ENCODE measurements around the gene GTF3C5.
"Not testable (repeated sequence)": the region's sequence is repeated elsewhere in the genome, so short reads cannot be mapped to it uniquely, and the experiment has no call there.

Gene GTF3C5

DNA sequence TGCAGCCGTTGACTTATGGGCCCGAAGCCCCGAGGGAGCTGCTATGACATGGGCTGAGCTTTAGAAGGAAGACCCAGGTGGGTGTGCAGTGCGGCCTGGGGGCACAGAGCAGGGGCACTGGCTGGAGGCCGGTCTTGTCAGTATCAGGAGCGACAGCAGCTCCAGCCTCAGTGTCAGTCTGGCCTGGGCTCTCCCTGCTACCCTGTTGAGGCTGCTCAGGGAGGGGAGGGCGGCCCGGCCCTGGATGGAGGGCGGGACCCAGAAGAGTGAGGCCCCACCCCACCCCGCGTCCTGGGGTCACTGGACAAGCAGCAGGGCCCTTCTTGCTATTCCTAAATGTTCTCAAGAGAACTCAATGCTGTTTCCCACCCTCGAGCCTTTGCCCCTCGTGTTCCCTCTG, 34.3 kb upstream of the GTF3C5 start:
- no peak for DNase-seq (ENCODE audit: low read depth)

DNA sequence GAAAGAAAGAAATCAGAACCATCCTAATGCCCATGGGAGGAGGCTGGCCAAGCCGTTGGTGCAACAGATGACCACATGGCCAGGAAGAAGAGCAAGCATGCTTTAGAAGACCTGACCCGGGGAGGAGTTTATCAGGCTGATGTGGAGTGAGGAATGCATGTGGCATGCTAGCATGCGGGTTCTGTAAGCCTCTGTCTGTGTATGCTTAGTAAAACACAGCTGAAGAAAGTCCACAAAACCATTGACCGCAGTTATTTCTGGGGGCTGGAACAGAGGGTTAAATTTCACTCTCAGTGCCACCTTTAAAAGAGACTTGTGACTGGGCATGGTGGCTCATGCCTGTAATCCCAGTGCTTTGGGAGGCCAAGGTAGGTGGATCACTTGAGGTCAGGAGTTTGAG, 33.2 kb upstream of the GTF3C5 start:
- DNase-seq (ENCODE audit: low read depth), result peak; percentile 37

DNA sequence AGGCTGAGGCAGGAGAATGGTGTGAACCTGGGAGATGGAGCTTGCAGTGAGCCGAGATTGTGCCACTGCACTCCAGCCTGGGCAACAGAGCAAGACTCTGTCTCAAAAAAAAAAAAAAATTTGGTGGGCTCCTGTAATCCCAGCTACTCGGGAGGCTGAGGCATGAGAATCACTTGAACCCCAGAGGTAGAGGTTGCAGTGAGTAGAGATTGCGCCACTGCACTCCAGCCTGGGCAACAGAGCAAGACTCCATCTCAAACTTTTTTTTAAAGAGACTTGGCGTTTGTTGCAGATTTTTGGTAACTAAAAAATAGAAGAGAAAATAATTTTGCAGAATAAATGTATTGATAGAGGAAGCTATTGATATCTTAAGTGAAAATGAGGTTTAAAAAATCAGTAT, 32.6 kb upstream of the GTF3C5 start:
- DNase-seq (ENCODE audit: low read depth), result not testable (repeated sequence)

DNA sequence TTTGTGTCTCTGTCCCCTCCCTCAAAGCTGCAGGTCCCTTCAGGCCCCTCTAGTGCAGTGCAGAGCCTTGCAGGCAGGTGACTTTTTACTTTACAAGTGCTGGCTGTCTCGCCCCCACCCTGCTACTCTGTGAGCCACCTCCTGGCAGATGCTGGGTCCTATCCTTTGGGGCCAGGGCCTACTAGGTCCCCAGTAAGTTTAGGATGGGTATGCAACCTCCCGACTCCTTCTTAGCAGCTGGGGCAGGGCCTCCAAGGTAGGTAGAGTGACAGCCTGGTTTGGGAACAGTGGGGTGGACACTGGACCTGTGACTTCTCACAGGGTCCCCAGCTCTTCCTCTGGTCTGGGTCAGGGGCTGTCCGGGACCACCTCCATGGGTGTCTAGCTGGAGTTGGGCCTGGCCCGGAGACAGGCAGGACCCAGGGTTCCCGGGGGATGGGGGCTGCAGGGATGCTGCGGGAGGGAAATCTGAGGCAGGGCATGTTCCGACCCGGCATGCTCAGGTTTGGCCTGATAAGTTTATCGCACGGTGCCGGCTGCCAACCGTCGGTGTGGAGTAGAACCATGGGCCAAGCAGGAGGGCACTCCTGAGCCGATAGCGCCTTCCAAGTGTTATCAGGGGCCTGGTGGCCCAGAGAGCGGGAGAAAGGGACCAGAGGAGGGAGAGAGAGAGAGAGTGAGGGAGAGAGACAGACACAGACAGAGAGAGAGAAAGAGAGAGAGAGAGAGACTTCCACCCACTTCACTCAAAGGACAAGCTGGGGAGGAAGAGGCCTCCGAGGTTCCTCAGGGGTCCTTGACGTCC, 31.8 kb upstream of the GTF3C5 start:
- DNase-seq (ENCODE audit: low read depth), result no peak

DNA sequence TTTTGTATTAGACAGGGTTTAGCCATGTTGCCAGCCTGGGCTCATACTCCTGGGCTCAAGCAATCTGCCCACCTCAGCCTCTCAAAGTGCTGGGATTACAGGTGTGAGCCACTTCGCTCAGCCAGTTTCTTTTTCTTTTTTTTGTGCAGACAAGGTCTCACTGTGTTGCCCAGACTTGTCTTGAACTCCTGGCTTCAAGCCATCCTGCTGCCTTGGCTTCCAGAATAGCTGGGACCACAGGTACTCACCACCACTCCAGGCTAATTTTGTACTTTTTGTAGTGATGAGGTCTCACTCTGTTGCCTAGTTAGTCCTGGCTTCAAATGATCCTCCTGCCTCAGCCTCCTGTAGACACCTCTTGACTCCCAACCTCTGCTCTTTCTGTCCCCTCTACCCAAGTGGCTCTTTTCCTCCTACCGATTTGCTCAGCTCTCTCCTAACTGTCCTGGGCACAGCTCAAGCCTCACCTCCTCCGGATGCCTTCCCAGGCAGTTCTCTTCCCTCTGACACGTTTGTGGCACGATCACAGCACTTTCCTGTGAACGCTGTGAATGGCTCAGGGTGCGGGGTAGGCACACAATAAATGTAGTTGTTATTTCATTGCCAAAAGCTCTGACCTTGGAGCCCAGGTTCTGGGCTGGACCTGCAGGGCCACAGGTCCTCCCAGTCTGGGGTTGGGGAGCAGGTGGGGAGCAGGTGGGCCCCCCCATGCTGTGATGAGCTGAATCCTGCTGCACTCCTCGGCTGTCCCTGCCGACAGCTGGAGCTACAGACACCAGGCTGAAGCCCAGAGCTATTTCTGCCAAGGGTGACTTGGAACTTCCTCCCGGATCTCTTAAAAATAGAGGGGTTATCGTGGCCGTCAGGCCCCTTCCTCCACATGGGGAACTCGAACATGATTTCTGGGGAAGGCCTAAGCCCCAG, 28.4 kb upstream of the GTF3C5 start:
- no peak for DNase-seq (ENCODE audit: low read depth)

DNA sequence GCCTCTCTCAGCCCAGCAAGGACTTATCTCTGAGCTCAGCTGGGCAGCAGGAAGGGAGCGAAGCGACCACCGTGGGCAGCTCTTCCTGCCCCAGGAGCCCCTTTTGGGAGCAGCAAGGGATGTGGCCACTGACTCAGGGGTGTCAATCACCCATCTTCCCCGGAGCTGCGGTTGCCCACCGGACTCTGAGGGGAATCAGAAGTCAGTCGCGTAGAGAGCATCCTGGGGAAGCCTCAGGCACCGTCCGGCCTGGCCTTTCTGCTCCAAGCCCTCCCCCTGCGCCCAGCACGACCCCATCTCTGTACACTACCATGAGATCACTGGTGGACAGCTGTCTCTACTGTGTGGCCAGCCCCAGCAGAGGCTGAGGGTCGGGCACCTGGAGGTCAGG, 27.7 kb upstream of the GTF3C5 start:
- no peak for DNase-seq (ENCODE audit: low read depth)

DNA sequence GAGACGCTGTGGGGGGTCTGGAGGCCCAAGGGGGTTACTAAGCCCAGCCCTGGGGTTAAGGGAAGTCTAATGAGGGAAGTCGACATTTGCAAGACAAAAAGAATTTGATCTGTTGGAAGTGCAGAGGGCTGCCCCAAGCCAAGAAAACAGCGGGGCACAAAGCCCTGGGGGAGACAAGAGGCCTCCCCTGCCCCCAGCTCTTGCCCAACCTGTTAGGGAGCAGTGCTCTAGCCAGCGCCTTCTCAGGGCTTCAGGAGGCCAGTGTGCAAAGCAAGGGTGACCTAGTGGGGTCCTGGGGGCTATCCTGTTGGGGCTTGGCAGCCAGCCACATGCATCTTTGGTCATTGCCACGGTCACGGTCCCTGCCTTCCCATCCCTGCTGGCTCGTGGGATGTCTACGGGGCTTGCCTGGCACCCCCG, 27.1 kb upstream of the GTF3C5 start:
- no peak for DNase-seq (ENCODE audit: low read depth)

DNA sequence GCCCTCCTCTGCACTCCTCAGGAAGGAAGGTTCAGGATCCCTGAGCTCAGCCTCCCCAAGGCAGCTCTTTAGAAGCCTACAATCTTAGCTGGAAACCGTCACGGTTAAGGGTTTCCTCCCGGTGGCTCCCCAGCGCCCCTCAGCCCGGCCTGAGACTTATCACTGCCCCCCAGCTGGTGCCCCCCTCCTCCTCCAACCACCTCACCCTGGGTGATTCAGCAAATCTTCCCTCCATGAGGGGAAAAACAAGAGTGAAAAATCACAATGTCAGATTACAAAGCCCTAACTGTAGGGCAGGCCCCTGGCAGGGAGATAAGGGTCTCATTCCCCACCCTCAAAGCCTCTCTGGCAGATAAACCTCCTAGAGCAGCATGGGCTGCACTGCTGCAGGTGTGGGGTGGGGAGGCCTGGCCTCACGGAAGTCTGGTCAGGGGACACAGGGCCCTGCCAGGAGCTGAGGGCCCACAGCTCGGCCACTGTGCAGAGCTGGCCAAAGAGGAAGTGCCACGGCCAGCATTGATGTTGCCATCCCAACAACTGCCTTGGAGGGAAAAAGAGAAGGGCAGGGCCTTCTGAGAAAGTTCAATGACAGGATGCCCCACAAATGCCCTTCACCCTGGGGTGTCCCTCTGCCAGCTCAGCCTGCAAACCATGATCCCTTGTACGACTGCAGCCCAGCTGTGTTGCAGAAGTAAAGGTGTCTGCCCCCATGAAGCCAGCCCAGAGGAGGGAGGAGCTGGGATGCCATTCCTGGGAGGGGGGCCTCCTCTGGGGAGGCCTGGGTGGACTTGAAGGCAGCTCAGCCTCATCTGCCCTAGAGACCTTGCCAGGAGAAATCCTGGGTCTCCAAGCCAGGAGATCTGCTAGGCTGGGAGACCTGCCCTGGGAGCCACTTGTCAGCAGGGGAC, 26.5 kb upstream of the GTF3C5 start:
- no peak for DNase-seq (ENCODE audit: low read depth)

DNA sequence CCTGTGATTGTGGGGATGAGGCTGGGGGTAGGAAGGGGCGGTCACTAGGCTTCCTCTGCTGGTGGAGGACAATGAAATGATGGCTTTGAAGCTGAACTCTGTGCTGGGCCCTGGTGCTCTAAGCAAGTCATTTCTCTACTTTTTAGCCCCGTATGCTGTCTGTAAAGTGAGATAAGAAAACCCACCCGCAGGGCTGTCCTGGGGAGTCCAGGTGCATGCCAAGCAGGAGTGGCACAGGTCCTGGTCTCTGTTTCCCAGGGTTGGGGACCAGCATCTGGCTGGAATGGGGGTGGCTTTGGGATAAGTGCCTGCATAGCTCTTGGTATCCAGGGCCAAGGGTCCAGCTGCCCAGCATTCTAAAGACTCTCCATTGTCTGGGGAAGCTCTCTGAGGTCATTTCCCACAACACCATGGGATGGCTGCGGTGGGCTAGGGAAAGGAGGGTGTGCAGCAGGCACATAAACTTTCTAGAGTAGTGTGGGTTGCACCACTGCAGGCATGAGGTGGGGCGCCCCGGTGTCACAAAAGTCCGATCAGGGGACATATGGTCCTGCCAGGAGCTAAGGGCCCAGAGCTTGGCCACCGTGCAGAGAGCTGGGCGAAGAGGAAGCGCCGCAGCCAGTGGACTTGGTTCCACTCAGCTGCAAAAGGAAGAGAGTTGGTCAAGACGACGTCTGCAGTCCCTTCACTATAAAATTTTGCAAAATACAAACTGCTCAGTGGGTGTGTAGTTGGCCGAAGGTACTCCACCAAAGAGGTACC, 25.6 kb upstream of the GTF3C5 start:
- DNase-seq (ENCODE audit: low read depth), result no peak

DNA sequence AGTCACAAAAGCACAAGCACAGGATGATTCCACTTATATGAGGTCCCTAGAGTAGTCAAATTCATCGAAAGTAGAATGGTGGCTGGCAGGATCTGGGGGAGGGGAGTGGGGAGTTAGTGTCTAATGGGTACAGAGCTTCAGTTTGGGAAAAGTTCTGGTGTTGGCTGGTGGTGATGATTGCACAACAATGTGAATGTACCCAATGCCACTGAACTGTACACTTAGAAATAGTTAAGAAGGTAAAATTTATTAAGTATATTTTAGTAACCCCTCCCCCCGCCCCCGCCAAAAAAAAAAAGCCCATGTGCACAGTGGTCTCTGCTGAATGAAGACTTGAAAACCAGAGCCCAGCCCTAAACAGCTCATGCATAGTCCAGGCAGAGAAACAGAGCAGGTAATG, 24.8 kb upstream of the GTF3C5 start:
- DNase-seq (ENCODE audit: low read depth), result no peak

DNA sequence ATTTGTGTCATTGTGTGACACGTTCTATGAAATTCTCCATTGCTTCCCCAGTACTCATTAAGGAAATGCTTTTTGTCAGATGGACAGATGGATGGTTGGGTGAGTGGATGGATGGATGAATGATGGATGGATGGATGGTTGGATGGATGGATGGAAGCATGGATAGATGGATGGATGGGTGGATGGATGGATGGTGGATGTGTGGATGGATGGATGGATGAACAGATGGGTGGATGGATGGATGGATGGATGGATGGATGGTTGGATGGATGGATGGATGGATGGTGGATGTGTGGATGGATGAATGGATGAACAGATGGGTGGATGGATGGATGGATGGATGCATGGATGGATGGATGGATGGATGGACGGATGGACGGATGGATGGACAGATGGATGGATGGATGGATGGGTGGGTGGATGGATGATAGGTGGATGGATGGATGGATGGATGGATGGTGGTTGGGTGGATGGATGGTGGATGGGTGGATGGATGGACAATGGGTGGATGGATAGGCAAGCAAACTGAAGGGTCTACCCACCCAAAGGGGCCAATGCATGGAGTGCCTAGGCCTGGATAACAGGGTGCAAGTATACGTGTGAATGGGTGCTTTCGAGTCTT, 24.0 kb upstream of the GTF3C5 start:
- DNase-seq (ENCODE audit: low read depth), result no peak

DNA sequence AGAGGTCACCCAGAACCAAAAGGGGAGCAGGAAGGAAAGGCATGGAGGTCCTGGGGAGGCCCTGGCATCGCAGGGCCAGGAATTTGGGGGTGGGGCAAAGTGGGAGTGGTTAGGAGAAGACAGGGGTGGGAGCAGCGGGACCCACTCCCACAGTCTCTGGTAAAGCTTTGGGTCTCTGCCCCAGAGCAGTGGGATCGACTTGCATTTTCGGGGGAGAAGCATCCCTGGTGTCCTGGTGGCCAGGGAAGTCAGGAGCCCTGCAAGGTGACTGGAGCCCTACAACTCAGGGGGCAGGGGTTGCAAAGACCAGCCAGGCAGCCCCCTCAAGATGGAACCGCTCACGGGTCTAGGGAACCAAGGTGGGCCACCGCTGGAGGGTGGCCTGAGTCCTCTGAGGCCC, 22.4 kb upstream of the GTF3C5 start:
- no peak for DNase-seq (ENCODE audit: low read depth)

DNA sequence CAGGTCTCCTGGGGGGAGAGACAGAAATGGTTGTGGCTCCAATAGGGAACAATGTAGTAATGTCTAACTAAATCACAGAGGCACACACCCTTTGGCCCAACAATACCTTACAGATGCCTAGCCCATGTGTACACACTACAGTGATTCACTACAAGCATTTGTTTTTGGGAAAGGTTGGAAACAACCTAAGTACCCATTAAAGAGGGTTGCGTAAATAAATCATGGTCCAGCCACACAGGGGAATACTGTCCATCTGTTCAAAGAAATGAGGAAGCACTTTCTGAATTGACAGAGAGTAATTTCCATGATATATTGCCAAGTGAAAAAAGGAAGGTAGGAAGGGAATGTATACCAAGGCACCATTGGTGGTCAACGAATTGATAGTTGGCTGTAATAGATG, 22.0 kb upstream of the GTF3C5 start:
- DNase-seq (ENCODE audit: low read depth), result no peak

DNA sequence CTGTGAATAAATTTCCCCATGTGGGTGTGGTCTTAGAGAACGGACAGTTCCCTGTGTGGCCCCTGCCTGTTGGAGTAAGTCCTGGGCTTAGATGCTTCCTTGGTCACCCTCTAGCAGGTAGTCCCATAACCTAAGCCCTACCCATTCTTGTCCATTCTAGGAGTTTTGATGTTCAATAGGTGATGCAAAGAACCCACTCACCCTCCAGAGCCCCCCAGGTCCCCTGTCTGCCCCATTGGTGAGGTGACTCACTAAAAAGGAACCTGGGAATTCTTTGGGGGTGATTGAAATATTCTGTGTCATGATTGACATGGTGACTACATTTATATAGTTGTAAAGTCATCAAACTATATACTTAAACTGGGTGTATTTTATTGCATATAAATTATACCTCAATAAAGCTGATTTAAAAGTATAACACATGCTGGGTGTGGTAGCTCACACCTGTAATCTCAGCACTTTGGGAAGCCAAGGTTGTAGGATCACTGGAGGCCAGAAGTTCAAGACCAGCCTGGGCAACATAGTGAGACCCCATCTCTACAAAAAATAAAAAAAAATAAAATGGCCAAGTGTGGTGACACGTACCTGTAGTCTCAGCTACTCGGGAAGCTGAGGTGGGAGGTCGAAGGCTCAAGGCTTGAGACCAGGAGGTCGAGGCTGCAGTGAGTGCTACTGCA, 20.8 kb upstream of the GTF3C5 start:
- DNase-seq (ENCODE audit: low read depth), result no peak

DNA sequence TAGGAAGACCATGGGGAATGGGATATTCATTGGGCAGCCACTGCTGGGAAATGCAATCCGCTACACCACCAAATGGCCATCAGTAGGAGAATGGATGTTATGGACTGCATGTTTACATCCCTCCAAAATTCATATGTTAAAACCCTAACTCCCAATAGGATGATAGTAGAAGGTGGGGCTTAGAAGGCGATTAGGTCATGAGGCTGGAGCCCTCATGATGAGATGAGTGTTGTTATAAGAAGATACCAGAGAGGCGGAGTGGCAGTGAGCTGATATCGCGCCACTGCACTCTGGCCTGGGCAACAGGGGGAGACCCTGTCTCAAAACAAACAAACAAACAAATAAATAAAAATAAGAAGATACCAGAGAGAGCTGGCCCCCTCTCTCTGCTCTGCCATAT, 16.1 kb upstream of the GTF3C5 start:
- no peak for DNase-seq (ENCODE audit: low read depth)

DNA sequence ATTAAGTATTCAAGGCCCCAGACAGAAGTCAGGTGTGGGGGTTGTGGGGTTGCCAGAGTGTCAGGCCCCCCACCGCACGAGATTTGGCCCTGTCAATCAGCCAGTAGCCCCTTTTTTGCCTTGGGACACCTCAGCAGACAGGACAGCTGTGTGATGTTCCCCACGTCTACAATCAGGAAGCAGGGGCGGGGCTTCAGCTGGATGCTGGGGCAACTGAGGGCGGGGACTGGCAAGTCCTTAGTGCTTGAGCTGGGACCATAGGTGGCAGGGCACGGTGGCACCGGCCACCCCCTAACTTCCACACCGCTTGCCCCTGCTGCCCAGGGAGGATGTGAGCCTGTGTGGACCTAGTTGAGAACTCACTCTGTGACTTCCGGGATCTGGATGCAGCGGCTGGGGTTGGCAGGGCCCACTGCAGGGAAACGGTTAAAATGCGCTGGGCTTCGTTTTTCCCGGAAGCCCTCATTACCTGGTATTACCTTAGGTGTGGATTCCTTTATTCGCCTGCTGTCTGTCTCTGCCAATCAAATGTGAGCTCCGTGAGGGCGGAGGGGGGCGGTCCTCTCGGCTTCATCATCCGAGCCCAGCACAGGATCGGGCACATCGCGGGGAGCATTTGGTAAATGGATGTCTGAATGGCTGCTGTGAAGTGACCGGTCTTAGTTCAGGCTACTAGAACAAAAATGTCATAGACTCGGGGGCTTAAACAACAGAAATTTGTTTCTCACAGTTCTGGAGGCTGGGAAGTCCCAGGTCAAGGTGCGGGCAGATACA, 7.5 kb upstream of the GTF3C5 start:
- no peak for DNase-seq (ENCODE audit: low read depth)

DNA sequence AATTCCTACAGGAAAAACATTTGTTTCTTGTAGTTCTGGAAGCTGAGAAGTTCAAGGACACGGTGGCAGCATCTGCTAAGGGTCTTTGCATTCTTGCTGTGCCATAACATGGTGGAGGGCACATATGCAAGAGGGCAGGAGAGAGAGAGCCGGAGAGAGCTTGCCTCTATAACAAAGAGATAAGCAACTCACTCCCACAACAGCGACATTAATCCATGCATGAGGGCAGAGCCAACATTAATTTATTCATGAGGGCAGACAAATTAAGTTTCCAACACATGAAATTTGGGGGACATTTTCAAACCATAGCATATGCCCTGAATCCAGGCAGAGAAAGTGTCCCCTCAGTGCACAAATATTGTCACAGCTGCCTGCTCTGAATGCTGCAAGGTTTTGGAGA, 4.4 kb upstream of the GTF3C5 start:
- no peak for DNase-seq (ENCODE audit: low read depth)

DNA sequence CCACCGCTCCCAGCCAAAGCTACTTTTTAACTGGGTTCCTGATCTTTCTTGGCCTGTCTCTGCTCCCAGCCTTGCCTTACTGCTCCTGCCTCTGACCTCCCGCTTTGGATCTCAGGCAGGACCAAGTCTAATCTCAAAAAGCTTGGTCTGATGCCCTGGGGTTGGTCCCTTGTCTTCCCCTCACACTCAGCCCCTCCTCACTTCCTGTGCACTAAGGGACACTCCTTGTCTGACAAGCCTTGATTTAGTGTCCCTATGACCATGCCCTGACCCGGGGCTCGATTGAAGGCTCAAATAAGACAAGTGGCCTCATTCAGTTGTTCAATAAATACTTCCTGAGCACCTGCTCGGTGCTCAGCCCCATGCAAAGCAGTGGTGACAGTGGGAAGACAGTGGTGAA, 3.7 kb upstream of the GTF3C5 start:
- no peak for DNase-seq (ENCODE audit: low read depth)

DNA sequence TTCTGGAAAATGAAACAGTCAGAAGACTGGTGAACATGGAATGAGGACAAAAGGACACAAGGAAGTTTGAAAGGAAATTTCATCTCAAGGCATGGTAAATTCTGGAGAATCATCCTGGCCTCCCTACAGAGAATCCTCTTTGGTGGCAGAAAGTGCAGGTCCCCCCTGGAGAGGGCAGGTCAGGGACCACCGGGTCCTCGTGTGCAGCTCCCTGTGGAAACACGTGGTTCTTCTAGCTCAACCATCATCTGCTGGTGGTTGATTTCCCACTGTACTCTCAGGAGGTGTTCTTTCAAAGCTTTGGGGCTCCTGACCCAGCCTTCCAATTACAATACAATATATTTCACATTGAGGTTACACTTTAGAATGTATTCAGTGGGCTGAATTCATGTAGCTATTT, 2.6 kb upstream of the GTF3C5 start:
- DNase-seq (ENCODE audit: low read depth), result no peak

DNA sequence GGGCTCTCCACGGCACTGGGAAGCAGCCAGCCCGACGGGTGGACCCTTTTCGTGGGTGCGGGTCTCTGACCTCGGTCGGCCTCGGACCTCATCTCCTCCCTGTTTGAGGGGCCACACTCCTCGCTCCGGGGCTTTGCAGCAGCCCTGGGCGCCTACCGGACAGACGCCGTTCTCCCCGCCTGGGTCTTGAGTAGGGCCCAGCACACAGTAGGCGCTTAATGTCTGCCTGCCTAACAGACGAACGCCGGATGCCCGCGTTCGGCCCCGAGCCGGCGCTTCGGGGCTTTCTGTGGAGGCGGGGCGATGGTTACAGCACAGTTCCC, 842 bp upstream of the GTF3C5 start:
- DNase-seq (ENCODE audit: low read depth), result no peak

Data from fibroblast of gingiva (primary cell).